Endothelial cell (in vitro differentiated cells): ENCODE results near the gene LGMN. TPM values are rescaled to one million over a fixed set of nuclear protein-coding genes. Genes with fewer than 3 reads are reported as not detected.

Experiments
- DNase-seq: peaks from one replicate; pipeline ENCODE4 v3.0.0; 2021; ENCODE audit warnings: low spot score
- H3K27ac Mint-ChIP-seq: one replicate; pipeline ENCODE4 v1.8.0; 2021; ENCODE audit warnings: mixed read lengths, inconsistent platforms; ENCODE audit not compliant: unreplicated experiment
- H3K27me3 Mint-ChIP-seq: one replicate; pipeline ENCODE4 v1.8.0; 2021; ENCODE audit warnings: mild to moderate bottlenecking, moderate library complexity, mixed read lengths, inconsistent platforms; ENCODE audit not compliant: unreplicated experiment
- H3K36me3 Mint-ChIP-seq: one replicate; pipeline ENCODE4 v1.8.0; 2021; ENCODE audit warnings: mild to moderate bottlenecking, low read depth, mixed read lengths, inconsistent platforms; ENCODE audit not compliant: unreplicated experiment
- H3K4me1 Mint-ChIP-seq: one replicate; pipeline ENCODE4 v1.8.0; 2021; ENCODE audit warnings: mild to moderate bottlenecking, mixed read lengths, inconsistent platforms; ENCODE audit not compliant: unreplicated experiment
- H3K4me3 Mint-ChIP-seq: one replicate; pipeline ENCODE4 v1.8.0; 2021; ENCODE audit warnings: mild to moderate bottlenecking, mixed read lengths, inconsistent platforms; ENCODE audit not compliant: unreplicated experiment
- H3K9me3 Mint-ChIP-seq: one replicate; pipeline ENCODE4 v1.8.0; 2021; ENCODE audit warnings: mixed read lengths, inconsistent platforms; ENCODE audit not compliant: unreplicated experiment
- total RNA-seq: library from RNA; stranded (reverse); fragmentation: NEBNext Ultra II Directional; extraction: Animal tissue kit (Norgen Biotek cat#: 25700); gene quantifications from one replicate; pipeline ENCODE4 v1.2.1, GENCODE V29; 2021; ENCODE audit not compliant: unreplicated experiment
- TF ChIP-seq, protein P1 (sequence below): fragments of 200-600 bp; sonication (generic); IDR thresholded peaks from one replicate; pipeline ENCODE4 v1.5.0; 2021; ENCODE audit warnings: antibody characterized with exemption; ENCODE audit not compliant: unreplicated experiment

Gene LGMN
- total RNA-seq, 1 donor from 2014 or later: 97.6 TPM

- no peak for DNase-seq
- peak overlapping the region; percentile 57 for H3K4me3 Mint-ChIP-seq
- H3K9me3 Mint-ChIP-seq: no peaks in the 10 kb centered on the region
- TF ChIP-seq, protein P1, sequence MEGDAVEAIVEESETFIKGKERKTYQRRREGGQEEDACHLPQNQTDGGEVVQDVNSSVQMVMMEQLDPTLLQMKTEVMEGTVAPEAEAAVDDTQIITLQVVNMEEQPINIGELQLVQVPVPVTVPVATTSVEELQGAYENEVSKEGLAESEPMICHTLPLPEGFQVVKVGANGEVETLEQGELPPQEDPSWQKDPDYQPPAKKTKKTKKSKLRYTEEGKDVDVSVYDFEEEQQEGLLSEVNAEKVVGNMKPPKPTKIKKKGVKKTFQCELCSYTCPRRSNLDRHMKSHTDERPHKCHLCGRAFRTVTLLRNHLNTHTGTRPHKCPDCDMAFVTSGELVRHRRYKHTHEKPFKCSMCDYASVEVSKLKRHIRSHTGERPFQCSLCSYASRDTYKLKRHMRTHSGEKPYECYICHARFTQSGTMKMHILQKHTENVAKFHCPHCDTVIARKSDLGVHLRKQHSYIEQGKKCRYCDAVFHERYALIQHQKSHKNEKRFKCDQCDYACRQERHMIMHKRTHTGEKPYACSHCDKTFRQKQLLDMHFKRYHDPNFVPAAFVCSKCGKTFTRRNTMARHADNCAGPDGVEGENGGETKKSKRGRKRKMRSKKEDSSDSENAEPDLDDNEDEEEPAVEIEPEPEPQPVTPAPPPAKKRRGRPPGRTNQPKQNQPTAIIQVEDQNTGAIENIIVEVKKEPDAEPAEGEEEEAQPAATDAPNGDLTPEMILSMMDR: no peak
- peaks cover 16% of the 10 kb centered on the region for H3K36me3 Mint-ChIP-seq
- peak overlapping the region; percentile 89 for H3K27ac Mint-ChIP-seq
- H3K4me1 Mint-ChIP-seq: peaks cover 18% of the 10 kb centered on the region
- peaks cover 8% of the 10 kb centered on the region for H3K27me3 Mint-ChIP-seq
These were observed 44.5 kb upstream of the LGMN start for GRCh38 chr14:92792885-92793284.

DNA sequence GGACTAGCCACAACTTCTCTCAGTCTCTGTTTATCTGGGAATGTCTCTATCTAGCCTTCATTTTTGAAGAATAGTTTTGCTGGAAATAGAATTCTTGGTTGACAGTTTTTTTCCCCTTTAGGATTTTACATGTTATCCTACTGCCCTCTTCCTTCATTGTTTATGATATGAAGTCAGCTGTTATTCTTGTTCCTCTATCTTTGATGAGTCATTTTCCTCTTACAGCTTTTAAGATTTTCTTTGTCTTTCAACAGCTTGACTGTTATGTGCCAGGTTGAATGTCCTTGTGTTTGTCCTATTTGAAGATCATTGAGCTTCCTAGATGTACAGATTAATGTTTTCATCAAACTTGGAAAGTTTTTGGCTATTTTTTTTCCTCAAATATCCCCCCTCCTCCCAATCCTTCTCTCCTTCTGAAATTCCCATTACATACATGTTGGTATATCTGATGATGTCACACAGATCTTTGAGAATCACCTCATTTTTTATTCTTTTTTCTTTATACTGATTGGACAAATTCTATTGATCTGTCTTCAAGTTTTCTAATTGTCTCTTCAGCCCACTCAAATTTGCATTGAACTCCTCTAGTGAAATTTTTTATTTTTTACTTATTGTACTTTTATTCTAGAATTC, 41.1 kb upstream of the LGMN start:
- no peak for DNase-seq
- Mint-ChIP-seq H3K27me3 (peaks cover 3% of the 10 kb centered on the region), H3K36me3 (peaks cover 8% of the 10 kb centered on the region), H3K4me1 (peaks cover 10% of the 10 kb centered on the region), H3K27ac (no peak overlapping the region), H3K4me3 (no peak overlapping the region), H3K9me3 (no peaks in the 10 kb centered on the region)
- TF ChIP-seq, protein P1: no peak

DNA sequence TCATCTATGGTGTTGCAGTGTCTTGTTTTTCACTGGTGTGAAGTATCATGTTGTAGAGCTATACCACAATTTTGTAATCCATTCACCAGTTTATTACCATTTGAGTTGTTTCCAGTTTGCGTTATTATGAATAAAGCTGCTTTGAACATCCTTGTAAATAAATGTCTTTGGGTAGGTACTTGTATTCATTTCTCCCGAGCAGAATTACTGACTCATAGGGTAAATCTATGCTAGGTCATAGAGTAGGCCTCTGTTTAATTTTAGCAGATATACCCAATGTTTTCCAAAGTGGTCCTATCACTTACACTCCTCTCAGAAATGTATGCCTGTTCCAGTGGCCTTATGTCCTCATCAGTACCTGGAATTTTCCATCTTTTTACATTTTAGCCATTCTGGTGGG, 39.1 kb upstream of the LGMN start:
- Mint-ChIP-seq H3K4me3 (no peak overlapping the region), H3K27ac (no peak overlapping the region), H3K27me3 (no peaks in the 10 kb centered on the region), H3K4me1 (no peaks in the 10 kb centered on the region), H3K9me3 (no peaks in the 10 kb centered on the region), H3K36me3 (peaks cover 4% of the 10 kb centered on the region)
- DNase-seq: no peak
- TF ChIP-seq, protein P1: no peak

GRCh38 chr14:92786427-92786756, 38.0 kb upstream of the LGMN start:
- no peak overlapping the region for H3K27ac Mint-ChIP-seq
- H3K27me3 Mint-ChIP-seq: no peaks in the 10 kb centered on the region

DNA sequence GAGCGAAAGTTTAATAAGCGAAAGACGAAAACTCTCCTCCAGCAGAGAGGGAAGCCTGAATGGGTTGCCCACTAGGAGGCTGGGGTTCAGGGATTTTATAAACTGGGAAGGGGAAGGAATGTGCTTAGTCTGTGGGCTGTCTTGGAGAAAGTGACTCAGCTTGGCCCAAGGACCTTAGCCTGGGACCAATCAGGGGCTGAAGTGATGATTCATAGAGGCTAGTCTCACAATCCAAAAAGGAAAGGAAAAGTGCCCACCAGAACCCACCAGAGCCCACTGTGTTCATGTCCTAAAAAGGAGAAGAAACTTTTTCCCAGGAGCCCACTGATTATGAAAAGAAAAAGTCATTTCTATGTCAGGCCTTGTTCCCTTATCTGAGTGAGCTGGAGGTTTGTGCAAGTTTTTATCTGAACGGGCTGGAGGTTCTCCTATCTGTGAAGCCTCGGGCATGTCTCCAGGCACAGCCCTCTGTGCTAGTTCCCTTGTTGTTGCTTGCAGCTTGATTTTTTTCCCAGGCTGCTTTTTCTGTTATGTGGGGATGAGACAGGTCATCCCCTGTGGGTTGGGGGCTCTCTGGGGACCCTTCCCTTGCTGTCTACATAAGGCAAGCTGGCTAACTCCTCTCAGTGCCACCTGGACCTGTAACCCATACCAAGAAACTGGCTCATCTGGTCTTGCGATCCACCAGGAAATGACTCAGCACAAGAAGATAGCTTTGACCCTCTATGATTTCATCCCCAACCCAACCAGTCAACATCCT, 37.4 kb upstream of the LGMN start:
- H3K36me3 Mint-ChIP-seq: peaks cover 4% of the 10 kb centered on the region
- no peak overlapping the region for H3K4me3 Mint-ChIP-seq
- no peaks in the 10 kb centered on the region for H3K9me3 Mint-ChIP-seq
- no peak for DNase-seq
- H3K27me3 Mint-ChIP-seq: no peaks in the 10 kb centered on the region
- TF ChIP-seq, protein P1: no peak
- no peaks in the 10 kb centered on the region for H3K4me1 Mint-ChIP-seq
- no peak overlapping the region for H3K27ac Mint-ChIP-seq

More at GRCh38 chr14:92786427-92786756, 38.0 kb upstream of the LGMN start:
- no peaks in the 10 kb centered on the region for H3K4me1 Mint-ChIP-seq
- TF ChIP-seq, protein P1: no peak
- DNase-seq: no peak
- peaks cover 4% of the 10 kb centered on the region for H3K36me3 Mint-ChIP-seq
- no peak overlapping the region for H3K4me3 Mint-ChIP-seq
- no peaks in the 10 kb centered on the region for H3K9me3 Mint-ChIP-seq
